NCI-H146 (cell line): ENCODE measurements around the gene LMAN1.

Source experiments
- DNase-seq: peaks from one replicate; lab custom pipeline; 2025; lab: John Stamatoyannopoulos, UW

Gene LMAN1

GRCh38 chr18:59303656-59304195, 55.3 kb downstream of the LMAN1 start:
- peak; percentile 80 for DNase-seq

- DNase-seq, result no peak
These were observed 56.1 kb downstream of the LMAN1 start for GRCh38 chr18:59303006-59303405.

DNA sequence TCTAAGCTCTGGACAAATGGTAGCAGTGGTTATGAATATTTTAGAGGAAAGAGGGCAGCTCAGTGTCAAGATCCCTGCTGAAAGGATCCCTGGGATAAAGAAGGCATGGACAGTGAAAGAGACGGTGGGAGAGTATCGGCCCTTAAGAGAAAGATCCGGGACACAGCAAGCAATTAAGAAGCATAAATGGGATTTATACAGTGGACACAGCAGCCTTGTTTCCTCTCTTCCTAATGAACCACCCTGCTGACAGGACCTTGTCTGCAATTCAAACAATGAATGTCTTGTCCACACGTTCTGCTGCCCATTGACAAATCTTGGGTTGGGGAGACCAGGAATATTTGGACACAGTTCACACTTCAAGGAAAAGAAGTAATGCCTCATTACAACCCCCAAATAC, 57.1 kb downstream of the LMAN1 start:
- DNase-seq, result no peak

GRCh38 chr18:59300676-59301285, 58.3 kb downstream of the LMAN1 start:
- no peak for DNase-seq

GRCh38 chr18:59298871-59299270, 60.2 kb downstream of the LMAN1 start:
- DNase-seq, result no peak

GRCh38 chr18:59293317-59293716, 65.7 kb downstream of the LMAN1 start:
- DNase-seq, result no peak

DNA sequence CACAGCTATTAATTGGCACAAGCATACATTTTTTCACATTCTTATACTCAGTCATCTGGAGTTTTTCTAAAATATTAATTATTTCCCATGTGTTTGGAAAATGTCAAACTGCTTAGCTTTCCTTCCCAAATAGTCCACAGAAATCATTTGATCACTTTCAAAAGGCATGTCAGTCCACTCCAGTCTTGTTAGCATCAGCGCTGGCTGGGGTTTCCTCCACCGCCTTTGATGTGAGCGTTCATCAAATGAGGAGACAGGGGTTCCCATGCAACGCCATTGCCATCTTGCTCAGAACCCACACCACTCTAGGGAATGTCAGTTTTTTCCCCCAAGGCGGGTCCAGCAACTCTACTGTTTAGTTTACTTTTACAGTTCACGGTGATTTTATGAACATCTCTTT, 72.7 kb downstream of the LMAN1 start:
- no peak for DNase-seq

DNA sequence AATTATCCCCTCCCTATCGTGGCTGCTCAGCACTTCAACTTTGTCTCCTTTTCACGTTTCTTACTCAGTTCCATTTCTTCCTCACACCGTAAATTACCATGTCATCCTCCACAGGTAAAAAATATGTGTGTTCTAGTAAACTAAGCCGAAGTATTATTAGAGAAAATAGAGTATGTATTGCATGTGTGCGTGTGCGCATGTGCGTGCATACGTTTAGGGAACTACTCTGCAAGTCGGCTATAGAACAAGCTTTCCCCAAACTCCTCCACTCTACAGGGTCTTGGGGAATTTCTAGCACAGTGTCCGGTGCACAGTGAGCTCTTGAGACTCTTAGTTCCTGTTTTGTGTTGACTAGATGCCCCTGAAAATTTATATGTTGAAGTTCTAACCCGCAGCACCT, 76.7 kb downstream of the LMAN1 start:
- no peak for DNase-seq

DNA sequence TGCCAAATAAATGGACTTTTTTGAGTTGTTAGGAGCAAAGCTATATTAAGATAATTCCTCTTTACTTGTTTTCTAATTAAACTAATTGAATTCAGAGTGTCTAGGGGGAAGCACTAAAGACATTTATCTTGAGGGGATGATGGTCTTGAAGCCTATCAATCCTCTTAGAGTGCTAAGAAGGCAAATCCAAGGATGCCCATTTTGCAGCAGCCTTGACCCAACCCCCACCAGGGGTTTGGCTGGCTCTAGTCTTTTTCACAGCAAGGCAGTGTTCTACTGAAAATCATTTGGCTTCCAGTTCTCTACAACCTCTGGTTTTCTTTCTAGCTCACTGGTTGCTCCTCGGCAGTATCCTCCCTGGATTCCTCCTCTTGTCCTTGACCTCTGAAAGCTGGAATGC, 79.3 kb downstream of the LMAN1 start:
- no peak for DNase-seq

GRCh38 chr18:59279193-59279592, 79.9 kb downstream of the LMAN1 start:
- DNase-seq, result no peak

DNA sequence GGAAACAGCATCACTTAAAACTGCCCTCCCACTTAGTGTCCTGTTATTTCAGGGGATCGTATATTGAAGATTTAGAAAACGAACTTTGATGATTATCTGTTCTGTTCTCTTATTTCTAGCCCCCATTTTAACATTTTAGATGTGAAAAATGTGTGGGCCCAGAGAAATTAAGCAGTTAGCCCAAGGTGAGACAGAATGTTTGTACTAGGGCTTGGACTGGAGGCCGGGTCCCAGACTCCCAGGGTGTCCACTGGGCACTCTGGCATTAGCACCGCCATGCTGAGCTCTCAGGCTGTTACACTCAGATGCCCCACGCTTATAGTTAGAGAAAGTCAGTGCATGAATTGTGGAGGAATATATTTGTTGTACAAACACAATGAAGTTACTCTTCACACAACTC, 80.3 kb downstream of the LMAN1 start:
- no peak for DNase-seq
